Measurements from ENCODE around the gene BTN1A1.

GRCh38 chr6:26543953-26544352, 43.9 kb downstream of the BTN1A1 start:
- TF ChIP-seq CTCF (IDR thresholded peaks at IDR 0.05) (peak in 1 of 4 donors; percentile 17), POLR2A (IDR thresholded peaks at IDR 0.05) (no peak)

Measured in right lobe of liver (tissue), 4 donors.